KMS-11 (cell line): ENCODE data around the gene GALNTL6.

ENCODE experiments used
- H2AFZ ChIP-seq: fragments of 200-600 bp; sonication (generic); 2 replicates; pipeline ENCODE4 v1.6.1; 2016; ENCODE audit warnings: antibody characterized with exemption, mixed run types, low read depth
- H3K27ac ChIP-seq: fragments of 200-600 bp; sonication (generic); 2 replicates; pipeline ENCODE4 v1.6.1; 2016; ENCODE audit warnings: mild to moderate bottlenecking, mixed run types
- H3K27me3 ChIP-seq: fragments of 200-600 bp; sonication (generic); 2 replicates; pipeline ENCODE4 v1.6.1; 2017; ENCODE audit warnings: mild to moderate bottlenecking, low read depth, mixed run types, moderate library complexity; ENCODE audit not compliant: insufficient read depth
- H3K36me3 ChIP-seq: fragments of 200-600 bp; sonication (generic); 2 replicates; pipeline ENCODE4 v1.6.1; 2017; ENCODE audit warnings: mild to moderate bottlenecking, mixed run types; ENCODE audit not compliant: insufficient read depth
- H3K4me1 ChIP-seq: fragments of 200-600 bp; sonication (generic); 2 replicates; pipeline ENCODE4 v1.6.1; 2016; ENCODE audit warnings: mild to moderate bottlenecking, low read depth, mixed run types; ENCODE audit not compliant: poor library complexity, severe bottlenecking
- H3K4me2 ChIP-seq: fragments of 200-600 bp; sonication (generic); 2 replicates; pipeline ENCODE4 v1.7.0; 2016; ENCODE audit warnings: mild to moderate bottlenecking, mixed run types
- H3K4me3 ChIP-seq: fragments of 200-600 bp; sonication (generic); IDR thresholded peaks from 2 replicates; pipeline ENCODE4 v1.6.1; 2017; ENCODE audit warnings: low read depth, low read length, mixed read lengths; ENCODE audit not compliant: insufficient read depth
- H3K79me2 ChIP-seq: fragments of 200-600 bp; sonication (generic); 2 replicates; pipeline ENCODE4 v1.6.1; 2016; ENCODE audit warnings: low read depth, mixed run types; ENCODE audit not compliant: insufficient read depth
- H3K9ac ChIP-seq: fragments of 200-600 bp; sonication (generic); 2 replicates; pipeline ENCODE4 v1.6.1; 2016; ENCODE audit warnings: mild to moderate bottlenecking, mixed run types
- H4K20me1 ChIP-seq: fragments of 200-600 bp; sonication (generic); 2 replicates; pipeline ENCODE4 v1.6.1; 2016; ENCODE audit warnings: mild to moderate bottlenecking, mixed run types; ENCODE audit not compliant: insufficient read depth
- TF ChIP-seq, protein P1 (sequence below): fragments of 200-600 bp; sonication (generic); conservative IDR thresholded peaks from 2 replicates; pipeline ENCODE4 v1.6.1; 2017; ENCODE audit warnings: low read depth, mild to moderate bottlenecking, antibody characterized with exemption, low read length, moderate library complexity, mixed read lengths

The GALNTL6 gene

DNA sequence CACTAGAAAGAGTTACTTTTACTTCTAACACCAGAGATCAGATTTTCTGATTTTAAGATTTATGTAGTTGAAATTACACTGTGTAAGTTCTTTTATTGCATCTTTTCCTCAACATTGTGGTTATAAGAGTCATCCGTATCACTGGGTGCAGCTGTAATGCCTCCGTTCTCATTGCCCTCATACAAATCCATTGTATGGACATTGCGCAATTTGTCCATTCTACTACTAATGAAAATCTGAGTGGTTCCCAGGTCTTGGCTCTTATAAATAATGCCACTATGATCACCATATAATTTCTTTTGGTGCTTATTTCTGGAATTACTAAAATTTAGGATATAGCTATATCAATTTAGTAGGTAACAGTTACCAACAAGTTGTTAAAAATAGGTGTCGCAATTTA lies 741.4 kb downstream of the GALNTL6 start:
- Histone ChIP-seq H2AFZ (no peak overlapping the region), H3K9ac (no peak overlapping the region), H3K27ac (no peak overlapping the region), H3K4me1 (no peaks in the 10 kb centered on the region), H3K27me3 (no peaks in the 10 kb centered on the region), H3K4me2 (no peak overlapping the region), H3K36me3 (no peaks in the 10 kb centered on the region), H4K20me1 (no peaks in the 10 kb centered on the region), H3K4me3 (no peak overlapping the region), H3K79me2 (no peaks in the 10 kb centered on the region)
- TF ChIP-seq, protein P1, sequence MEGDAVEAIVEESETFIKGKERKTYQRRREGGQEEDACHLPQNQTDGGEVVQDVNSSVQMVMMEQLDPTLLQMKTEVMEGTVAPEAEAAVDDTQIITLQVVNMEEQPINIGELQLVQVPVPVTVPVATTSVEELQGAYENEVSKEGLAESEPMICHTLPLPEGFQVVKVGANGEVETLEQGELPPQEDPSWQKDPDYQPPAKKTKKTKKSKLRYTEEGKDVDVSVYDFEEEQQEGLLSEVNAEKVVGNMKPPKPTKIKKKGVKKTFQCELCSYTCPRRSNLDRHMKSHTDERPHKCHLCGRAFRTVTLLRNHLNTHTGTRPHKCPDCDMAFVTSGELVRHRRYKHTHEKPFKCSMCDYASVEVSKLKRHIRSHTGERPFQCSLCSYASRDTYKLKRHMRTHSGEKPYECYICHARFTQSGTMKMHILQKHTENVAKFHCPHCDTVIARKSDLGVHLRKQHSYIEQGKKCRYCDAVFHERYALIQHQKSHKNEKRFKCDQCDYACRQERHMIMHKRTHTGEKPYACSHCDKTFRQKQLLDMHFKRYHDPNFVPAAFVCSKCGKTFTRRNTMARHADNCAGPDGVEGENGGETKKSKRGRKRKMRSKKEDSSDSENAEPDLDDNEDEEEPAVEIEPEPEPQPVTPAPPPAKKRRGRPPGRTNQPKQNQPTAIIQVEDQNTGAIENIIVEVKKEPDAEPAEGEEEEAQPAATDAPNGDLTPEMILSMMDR, result no peak

DNA sequence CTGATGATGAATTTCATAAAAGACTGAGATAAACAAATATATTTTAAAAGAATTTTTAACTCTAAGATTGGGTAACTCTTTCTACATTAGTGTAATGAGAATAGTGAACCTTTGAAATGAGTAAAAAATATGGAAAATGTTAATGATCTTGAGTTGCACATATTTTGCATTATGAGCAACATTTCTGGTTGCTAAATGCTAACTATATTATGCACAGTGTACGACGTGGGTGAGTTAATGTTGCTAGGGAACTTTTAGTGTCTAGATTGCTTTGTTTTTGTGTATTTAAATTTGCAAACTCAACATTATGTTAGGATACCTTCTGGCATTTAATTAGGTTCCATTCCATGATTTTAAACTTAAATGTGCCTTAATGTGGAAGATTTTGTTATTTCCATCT lies 742.5 kb downstream of the GALNTL6 start:
- Histone ChIP-seq H3K9ac (no peak overlapping the region), H3K4me3 (no peak overlapping the region), H3K36me3 (no peaks in the 10 kb centered on the region), H3K4me1 (no peaks in the 10 kb centered on the region), H3K27me3 (no peaks in the 10 kb centered on the region), H3K27ac (no peak overlapping the region), H3K79me2 (no peaks in the 10 kb centered on the region), H4K20me1 (no peaks in the 10 kb centered on the region), H2AFZ (no peak overlapping the region), H3K4me2 (no peak overlapping the region)
- TF ChIP-seq, protein P1, result no peak

DNA sequence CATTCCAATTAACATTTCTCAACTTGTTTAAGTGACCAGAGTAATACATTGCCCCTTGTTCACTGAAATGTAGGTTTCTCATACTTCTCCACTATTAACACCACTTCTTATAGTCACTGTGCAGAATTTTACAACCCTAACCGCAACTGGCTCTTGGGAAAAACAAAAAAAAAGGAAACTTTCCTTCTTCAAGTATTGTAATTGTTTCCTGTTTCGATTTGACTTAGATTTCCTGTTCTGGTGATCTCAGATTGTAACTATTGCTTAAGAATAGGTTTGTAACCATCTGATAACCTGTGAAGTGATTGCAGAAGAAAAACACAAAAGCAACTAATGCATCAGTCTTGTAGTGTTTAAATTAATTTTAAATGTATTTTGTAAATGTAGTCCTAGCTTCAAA lies 760.7 kb downstream of the GALNTL6 start:
- Histone ChIP-seq H3K4me2 (no peak overlapping the region), H2AFZ (no peak overlapping the region)

DNA sequence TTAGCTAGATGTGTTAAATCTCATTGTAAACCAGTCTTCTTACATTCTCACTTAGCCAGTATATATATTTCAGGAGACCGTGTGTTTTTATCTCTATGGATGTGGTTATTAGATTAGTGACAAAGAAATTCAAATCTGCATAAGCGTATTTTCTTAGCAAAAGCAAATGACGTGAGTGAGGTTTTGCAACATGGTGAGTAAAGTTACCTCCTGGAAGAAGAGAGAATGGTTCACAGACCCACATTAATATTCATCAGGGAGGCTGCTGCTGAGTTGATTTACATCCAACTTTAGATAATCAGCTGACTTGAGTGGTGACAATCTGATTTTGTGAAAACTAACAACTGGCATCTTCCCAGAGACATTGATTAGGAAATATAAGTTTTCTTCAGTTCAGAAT lies 765.5 kb downstream of the GALNTL6 start:
- no peaks in the 10 kb centered on the region for H3K36me3 ChIP-seq
- H3K79me2 ChIP-seq, result no peaks in the 10 kb centered on the region
- TF ChIP-seq, protein P1, result no peak
- H4K20me1 ChIP-seq, result no peaks in the 10 kb centered on the region
- H3K27ac ChIP-seq, result no peak overlapping the region
- H3K27me3 ChIP-seq, result no peaks in the 10 kb centered on the region
- no peak overlapping the region for H3K4me2 ChIP-seq
- no peaks in the 10 kb centered on the region for H3K4me1 ChIP-seq
- no peak overlapping the region for H3K9ac ChIP-seq
- no peak overlapping the region for H3K4me3 ChIP-seq
- H2AFZ ChIP-seq, result no peak overlapping the region

More for the DNA sequence above, 760.7 kb downstream of the GALNTL6 start:
- no peak overlapping the region for H3K4me3 ChIP-seq
- no peaks in the 10 kb centered on the region for H4K20me1 ChIP-seq
- TF ChIP-seq, protein P1, result no peak
- no peaks in the 10 kb centered on the region for H3K36me3 ChIP-seq
- H3K4me1 ChIP-seq, result no peaks in the 10 kb centered on the region
- no peaks in the 10 kb centered on the region for H3K79me2 ChIP-seq
- H3K27ac ChIP-seq, result no peak overlapping the region
- H3K9ac ChIP-seq, result no peak overlapping the region
- no peaks in the 10 kb centered on the region for H3K27me3 ChIP-seq
